HCT116 (cell line): Measurements from ENCODE around the gene WNT9B. TPM values are rescaled to one million over a fixed set of nuclear protein-coding genes. Genes with fewer than 3 reads are reported as not detected.

Source experiments
- ATAC-seq: fragments of 200-7000 bp; cut with Tn5 transposase; 2 replicates; pipeline ENCODE4 v1.9.1; 2020; ENCODE audit warnings: mild to moderate bottlenecking, moderate library complexity
- BruUV-seq: library from RNA; stranded (reverse); fragments of 400-500 nt; replicated peaks from 2 replicates; lab custom pipeline; 2021; lab: Mats Ljungman, UMichigan
- CTCF ChIA-PET: fragments of 300-600 bp; sonication (Branson Sonifier 250); formaldehyde crosslinking; loops from one replicate; lab custom pipeline; 2021; ENCODE audit warnings: antibody characterized with exemption; lab: Charles Lee
- POLR2A ChIA-PET: fragments of 300-600, 350-600 bp; sonication (Branson Sonifier 250); formaldehyde crosslinking; loops from one replicate; lab custom pipeline; 2021; ENCODE audit warnings: antibody characterized with exemption; lab: Charles Lee
- RAD21 ChIA-PET, 2 experiments: fragments of 300-600 bp; sonication (Branson Sonifier 250); formaldehyde crosslinking; loops; one replicate each; lab custom pipeline; 2023; ENCODE audit warnings: low total read pairs in 2 of 2; ENCODE audit not compliant: uncharacterized antibody in 2 of 2, unreplicated experiment in 2 of 2, low non-redundant PET in 1 of 2; lab: Charles Lee
- DNase-seq: peaks from one replicate; pipeline ENCODE4 v3.0.0-alpha.2; 2010; ENCODE audit warnings: low read depth, low spot score
- H2AFZ ChIP-seq: fragments of 200-600 bp; shearing (Covaris generic), sonication (generic); 2 replicates; pipeline ENCODE4 v1.6.1; 2017; ENCODE audit warnings: low read depth, mixed run types, mixed read lengths, antibody characterized with exemption, low read length; ENCODE audit not compliant: poor library complexity, severe bottlenecking
- H3K27ac ChIP-seq: 2 replicates; pipeline ENCODE4 v1.5.1; 2012; ENCODE audit warnings: low read depth, low read length
- H3K27me3 ChIP-seq: fragments of 200-600 bp; sonication (generic); 2 replicates; pipeline ENCODE4 v1.6.1; 2016; ENCODE audit warnings: mixed run types, low read length, mixed read lengths; ENCODE audit not compliant: insufficient read depth
- H3K36me3 ChIP-seq, 2 experiments: fragments of 200-500 bp in 1 of 2; fragments of 200-600 bp in 1 of 2; sonication (Bioruptor generic) in 1 of 2; sonication (generic) in 1 of 2; 2 replicates each; pipeline versions ENCODE4 v1.5.1 to v1.6.1; 2014 to 2016; ENCODE audit warnings: low read length in 2 of 2, inconsistent platforms in 1 of 2, mixed read lengths in 1 of 2, mixed run types in 1 of 2; ENCODE audit not compliant: insufficient read depth in 2 of 2, control insufficient read depth in 1 of 2
- H3K4me1 ChIP-seq, 2 experiments: fragments of 200-600 bp in 1 of 2; sonication (generic) in 1 of 2; 2 replicates each; pipeline versions ENCODE4 v1.5.1 to v1.6.1; 2012 to 2017; ENCODE audit warnings: low read length in 2 of 2, inconsistent platforms in 1 of 2, mild to moderate bottlenecking in 1 of 2, mixed read lengths in 1 of 2, mixed run types in 1 of 2, moderate library complexity in 1 of 2; ENCODE audit not compliant: insufficient read depth in 2 of 2, control insufficient read depth in 1 of 2
- H3K4me2 ChIP-seq: fragments of 200-600 bp; sonication (generic); 2 replicates; pipeline ENCODE4 v1.6.1; 2017; ENCODE audit warnings: mixed run types, low read length, mixed read lengths
- H3K4me3 ChIP-seq, 2 experiments: fragments of 200-600 bp in 1 of 2; sonication (generic) in 1 of 2; replicated peaks in 1 of 2; 2 replicates each; pipeline ENCODE4 v1.5.1; 2011 to 2016; ENCODE audit warnings: low read length in 2 of 2, control low read depth in 1 of 2, low read depth in 1 of 2, mild to moderate bottlenecking in 1 of 2, mixed read lengths in 1 of 2, mixed run types in 1 of 2
- H3K79me2 ChIP-seq: fragments of 200-600 bp; sonication (generic); 2 replicates; pipeline ENCODE4 v1.6.1; 2017; ENCODE audit warnings: mild to moderate bottlenecking, mixed run types, low read length, moderate library complexity, mixed read lengths; ENCODE audit not compliant: insufficient read depth
- H3K9ac ChIP-seq: fragments of 200-600 bp; sonication (generic); 2 replicates; pipeline ENCODE4 v1.6.1; 2016; ENCODE audit warnings: low read length, mixed read lengths
- H3K9me2 ChIP-seq: fragments of 200-600 bp; sonication (generic), shearing (Covaris generic); 2 replicates; pipeline ENCODE4 v1.6.1; 2017; ENCODE audit warnings: mixed run types, mild to moderate bottlenecking, moderate library complexity; ENCODE audit not compliant: insufficient read depth
- H3K9me3 ChIP-seq, 2 experiments: fragments of 200-500 bp in 1 of 2; fragments of 200-600 bp in 1 of 2; sonication (Bioruptor generic) in 1 of 2; sonication (generic) in 1 of 2; 2 replicates each; pipeline ENCODE4 v1.6.1; 2014 to 2017; ENCODE audit warnings: low read length in 2 of 2, mixed read lengths in 2 of 2, inconsistent platforms in 1 of 2, low read depth in 1 of 2, mild to moderate bottlenecking in 1 of 2, mixed run types in 1 of 2, moderate library complexity in 1 of 2; ENCODE audit not compliant: control insufficient read depth in 1 of 2, insufficient read depth in 1 of 2
- H4K20me1 ChIP-seq: fragments of 200-600 bp; sonication (generic), shearing (Covaris generic); 2 replicates; pipeline ENCODE4 v1.6.1; 2017; ENCODE audit warnings: mixed run types, mild to moderate bottlenecking, moderate library complexity; ENCODE audit not compliant: insufficient read depth
- ATF3 ChIP-seq: IDR thresholded peaks from 2 replicates; pipeline ENCODE4 v1.6.1; 2012
- CBX3 ChIP-seq: IDR thresholded peaks from 2 replicates; pipeline ENCODE4 v1.6.1; 2012; ENCODE audit warnings: low read depth
- CEBPB ChIP-seq: IDR thresholded peaks from 2 replicates; pipeline ENCODE4 v1.6.1; 2012; ENCODE audit warnings: low read depth
- EZH2phosphoT487 ChIP-seq: fragments of 200-600 bp; IDR thresholded peaks from 2 replicates; pipeline ENCODE4 v1.6.1; 2018; ENCODE audit warnings: antibody characterized with exemption, borderline replicate concordance
- FOSL1 ChIP-seq: IDR thresholded peaks from 2 replicates; pipeline ENCODE4 v1.6.1; 2012; ENCODE audit warnings: low read depth
- POLR2A ChIP-seq: IDR thresholded peaks from 2 replicates; pipeline ENCODE4 v1.7.0; 2011; ENCODE audit warnings: borderline replicate concordance; ENCODE audit not compliant: insufficient read depth, insufficient read length; ENCODE audit errors: extremely low read depth
- RAD21 ChIP-seq: IDR thresholded peaks from 2 replicates; pipeline ENCODE4 v1.6.1; 2012; ENCODE audit warnings: low read depth, mild to moderate bottlenecking
- SIN3A ChIP-seq: IDR thresholded peaks from 2 replicates; pipeline ENCODE4 v1.6.1; 2012; ENCODE audit warnings: low read depth
- ZBTB33 ChIP-seq: IDR thresholded peaks from 2 replicates; pipeline ENCODE4 v1.6.1; 2011; ENCODE audit warnings: mild to moderate bottlenecking, low read length, moderate library complexity; ENCODE audit not compliant: insufficient replicate concordance; ENCODE audit errors: extremely low read depth
- ZNF274 ChIP-seq: fragments of 200-500 bp; sonication (Bioruptor generic); IDR thresholded peaks from 2 replicates; pipeline ENCODE4 v1.6.1; 2014; ENCODE audit warnings: mild to moderate bottlenecking, low read depth, low read length, inconsistent platforms
- intact Hi-C: fragments of 100-400 bp; cut with micrococcal nuclease; formaldehyde crosslinking; loops from 2 replicates; pipeline ENCODE4 v1.10.0; 2022
- total RNA-seq: library from RNA; stranded (reverse); gene quantifications from one replicate; pipeline ENCODE4 v1.2.1, GENCODE V29; 2021; ENCODE audit not compliant: unreplicated experiment

Gene WNT9B
- total RNA-seq, 1 experiment from 2014 or later: not detected

- Histone ChIP-seq H3K9ac (no peak overlapping the region), H3K27ac (no peak overlapping the region), H3K36me3 (no peaks in the 10 kb centered on the region), H3K4me1 (no peaks in the 10 kb centered on the region), H3K4me2 (no peak overlapping the region), H3K79me2 (no peaks in the 10 kb centered on the region), H4K20me1 (no peaks in the 10 kb centered on the region), H2AFZ (no peak overlapping the region), H3K9me3 (no peaks in the 10 kb centered on the region), H3K9me2 (no peaks in the 10 kb centered on the region), H3K27me3 (peaks cover 14% of the 10 kb centered on the region; the same call in 1 of the 2 replicates), H3K4me3 (no peak overlapping the region)
- intact Hi-C loops: no loop called here
- ATAC-seq (no peak), DNase-seq (no peak)
- ChIA-PET POLR2A (no interaction called here), RAD21 (no interaction called here), CTCF (interaction anchor here (0.6 kb wide), 1 partner anchor 13 kb away, joined by 5 read pairs; no protein-coding TSS in a partner anchor)
- no TSS peak for BruUV-seq
- TF ChIP-seq EZH2phosphoT487: no peak
- no peak for TF ChIP-seq POLR2A
- TF ChIP-seq ZNF274: no peak
- no peak for TF ChIP-seq ZBTB33
- no peak for TF ChIP-seq CBX3
- TF ChIP-seq CEBPB: no peak
- no peak for TF ChIP-seq RAD21
- TF ChIP-seq SIN3A: no peak
- TF ChIP-seq FOSL1: no peak
- TF ChIP-seq ATF3: no peak
Observed at GRCh38 chr17:46888727-46889126, 37.3 kb downstream of the WNT9B start.
